ENCODE data around the gene WWP2. TPM values are rescaled to one million over a fixed set of nuclear protein-coding genes. Genes with fewer than 3 reads are reported as not detected.
"Not testable (repeated sequence)": the region's sequence is repeated elsewhere in the genome, so short reads cannot be mapped to it uniquely, and the experiment has no call there.

WWP2 gene
- total and polyA plus RNA-seq, 4 donors: 26.1 to 86.6 (median 43.4) TPM

DNA sequence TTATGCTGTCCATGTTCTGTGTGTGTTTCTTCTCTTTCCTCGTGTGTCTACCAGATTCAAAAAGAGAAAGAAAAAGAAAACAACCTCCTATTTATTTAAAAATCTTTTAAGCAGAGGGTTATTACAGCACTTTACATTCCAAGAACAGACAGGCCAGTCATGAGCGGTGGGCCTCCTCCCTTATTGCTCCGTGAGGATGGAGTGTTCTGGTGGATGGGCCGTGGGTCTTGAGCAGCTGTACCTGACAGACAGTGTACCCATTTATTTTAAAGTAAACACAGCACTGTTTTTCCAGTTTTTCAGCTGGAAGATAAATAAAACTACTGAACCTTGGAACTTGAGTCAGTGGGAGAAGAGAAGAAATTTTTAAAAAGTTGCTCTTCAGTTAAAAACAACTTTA, 52.4 kb downstream of the WWP2 start:
- H3K9me3 ChIP-seq (ENCODE audit: control insufficient read depth in 4 of 4, insufficient read depth in 3 of 4, low read length in 3 of 4): peaks cover 0 to 3% (median 0%) of the 10 kb centered on the region in 4 donors
- H3K27me3 ChIP-seq (ENCODE audit: control insufficient read depth in 3 of 3, insufficient read depth in 3 of 3, low read length in 2 of 3): no peaks in the 10 kb centered on the region
- no peak for ATAC-seq (ENCODE audit: insufficient read depth, low FRiP score)
- H3K9ac ChIP-seq (ENCODE audit: insufficient read depth in 1 of 2, low read length in 2 of 2): no peak overlapping the region
- WGBS, 2 donors: 67 to 86% methylated on average over 4 of the region's 4 CpGs
- no peak overlapping the region for H3K4me3 ChIP-seq
- H3K4me1 ChIP-seq (ENCODE audit: control insufficient read depth in 5 of 5, insufficient read depth in 5 of 5, low read length in 5 of 5): peaks cover 0 to 4% (median 0%) of the 10 kb centered on the region in 5 donors
- H3K36me3 ChIP-seq (ENCODE audit: control insufficient read depth in 4 of 4, insufficient read depth in 4 of 4, low read length in 4 of 4): peaks cover 0 to 17% (median 3%) of the 10 kb centered on the region in 4 donors
- no peak overlapping the region for H3K27ac ChIP-seq (ENCODE audit: low read depth in 1 of 2, low read length in 1 of 2)
- TF ChIP-seq, protein P1, sequence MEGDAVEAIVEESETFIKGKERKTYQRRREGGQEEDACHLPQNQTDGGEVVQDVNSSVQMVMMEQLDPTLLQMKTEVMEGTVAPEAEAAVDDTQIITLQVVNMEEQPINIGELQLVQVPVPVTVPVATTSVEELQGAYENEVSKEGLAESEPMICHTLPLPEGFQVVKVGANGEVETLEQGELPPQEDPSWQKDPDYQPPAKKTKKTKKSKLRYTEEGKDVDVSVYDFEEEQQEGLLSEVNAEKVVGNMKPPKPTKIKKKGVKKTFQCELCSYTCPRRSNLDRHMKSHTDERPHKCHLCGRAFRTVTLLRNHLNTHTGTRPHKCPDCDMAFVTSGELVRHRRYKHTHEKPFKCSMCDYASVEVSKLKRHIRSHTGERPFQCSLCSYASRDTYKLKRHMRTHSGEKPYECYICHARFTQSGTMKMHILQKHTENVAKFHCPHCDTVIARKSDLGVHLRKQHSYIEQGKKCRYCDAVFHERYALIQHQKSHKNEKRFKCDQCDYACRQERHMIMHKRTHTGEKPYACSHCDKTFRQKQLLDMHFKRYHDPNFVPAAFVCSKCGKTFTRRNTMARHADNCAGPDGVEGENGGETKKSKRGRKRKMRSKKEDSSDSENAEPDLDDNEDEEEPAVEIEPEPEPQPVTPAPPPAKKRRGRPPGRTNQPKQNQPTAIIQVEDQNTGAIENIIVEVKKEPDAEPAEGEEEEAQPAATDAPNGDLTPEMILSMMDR (IDR thresholded peaks at IDR 0.05; ENCODE audit: control extremely low read depth, extremely low read depth): no peak
- no peak for DNase-seq

DNA sequence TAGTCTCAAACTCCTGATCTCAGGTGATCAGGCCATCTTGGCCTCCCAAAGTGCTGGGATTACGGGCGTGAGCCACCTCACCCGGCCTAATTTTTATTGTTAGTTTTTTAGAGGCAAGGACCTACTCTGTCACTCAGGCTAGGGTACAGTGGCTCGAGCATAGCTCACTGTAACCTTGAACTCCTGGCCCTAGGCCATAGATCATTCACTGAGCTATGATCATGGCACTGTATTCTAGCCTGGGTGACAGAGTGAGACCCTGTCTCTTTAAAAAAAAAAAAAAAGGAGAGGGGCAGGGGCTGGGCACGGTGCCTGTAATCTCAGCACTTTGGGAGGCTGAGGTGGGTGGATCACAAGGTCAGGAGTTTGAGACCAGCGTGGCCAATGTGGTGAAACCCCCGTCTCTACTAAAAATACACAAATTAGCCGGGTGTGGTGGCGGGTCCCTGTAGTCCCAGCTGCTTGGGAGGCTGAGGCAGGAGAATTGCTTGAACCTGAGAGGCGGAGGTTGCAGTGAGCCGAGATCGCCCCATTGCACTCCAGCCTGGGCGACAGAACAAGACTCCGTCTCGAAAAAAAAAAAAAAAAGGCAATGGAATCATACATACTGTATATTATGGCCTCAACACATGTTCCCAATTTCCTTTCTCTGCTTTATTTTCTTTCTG, 53.2 kb downstream of the WWP2 start:
- H3K4me3 ChIP-seq; ATAC-seq (ENCODE audit: insufficient read depth, low FRiP score); H3K4me1 ChIP-seq (ENCODE audit: control insufficient read depth in 5 of 5, insufficient read depth in 5 of 5, low read length in 5 of 5); H3K9ac ChIP-seq (ENCODE audit: insufficient read depth in 1 of 2, low read length in 2 of 2); H3K27me3 ChIP-seq (ENCODE audit: control insufficient read depth in 3 of 3, insufficient read depth in 3 of 3, low read length in 2 of 3); DNase-seq; H3K9me3 ChIP-seq (ENCODE audit: control insufficient read depth in 4 of 4, insufficient read depth in 3 of 4, low read length in 3 of 4); H3K27ac ChIP-seq (ENCODE audit: low read depth in 1 of 2, low read length in 1 of 2): not testable (repeated sequence)
- WGBS, 2 donors: 89 to 95% methylated on average over 15 of the region's 15 CpGs
- peaks cover 0 to 13% (median 3%) of the 10 kb centered on the region in 4 donors for H3K36me3 ChIP-seq (ENCODE audit: control insufficient read depth in 4 of 4, insufficient read depth in 4 of 4, low read length in 4 of 4)

DNA sequence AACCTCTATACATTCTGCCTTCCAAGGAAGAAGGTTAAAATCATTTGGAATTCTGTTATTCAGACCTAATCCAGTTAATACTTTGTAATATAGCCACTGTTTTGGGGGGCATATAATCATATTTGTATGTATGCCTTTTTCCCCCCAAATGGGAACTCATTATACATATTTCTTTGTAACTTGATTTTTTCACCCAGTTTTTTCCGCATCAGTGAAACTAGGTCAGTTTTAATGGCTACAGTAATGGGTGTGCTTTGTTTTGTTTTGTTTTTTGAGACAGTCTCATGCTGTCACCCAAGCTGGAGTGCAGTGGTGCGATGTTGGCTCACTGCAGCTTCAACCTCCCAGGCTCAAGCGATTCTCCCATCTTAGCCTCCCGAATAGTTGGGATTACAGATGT, 54.9 kb downstream of the WWP2 start:
- 98 to 100% methylated on average over 4 of the region's 4 CpGs for WGBS, 2 donors
- no peak overlapping the region for H3K27ac ChIP-seq (ENCODE audit: low read depth in 1 of 2, low read length in 1 of 2)
- no peak for ATAC-seq (ENCODE audit: insufficient read depth, low FRiP score)
- no peak overlapping the region for H3K9ac ChIP-seq (ENCODE audit: insufficient read depth in 1 of 2, low read length in 2 of 2)
- peaks cover 0 to 13% (median 3%) of the 10 kb centered on the region in 4 donors for H3K36me3 ChIP-seq (ENCODE audit: control insufficient read depth in 4 of 4, insufficient read depth in 4 of 4, low read length in 4 of 4)
- H3K27me3 ChIP-seq (ENCODE audit: control insufficient read depth in 3 of 3, insufficient read depth in 3 of 3, low read length in 2 of 3): no peaks in the 10 kb centered on the region
- DNase-seq: no peak
- TF ChIP-seq, protein P1 (IDR thresholded peaks at IDR 0.05; ENCODE audit: control extremely low read depth, extremely low read depth): no peak
- peaks cover 0 to 3% (median 0%) of the 10 kb centered on the region in 4 donors for H3K9me3 ChIP-seq (ENCODE audit: control insufficient read depth in 4 of 4, insufficient read depth in 3 of 4, low read length in 3 of 4)
- peaks cover 0 to 8% (median 5%) of the 10 kb centered on the region in 5 donors for H3K4me1 ChIP-seq (ENCODE audit: control insufficient read depth in 5 of 5, insufficient read depth in 5 of 5, low read length in 5 of 5)
- H3K4me3 ChIP-seq: no peak overlapping the region

DNA sequence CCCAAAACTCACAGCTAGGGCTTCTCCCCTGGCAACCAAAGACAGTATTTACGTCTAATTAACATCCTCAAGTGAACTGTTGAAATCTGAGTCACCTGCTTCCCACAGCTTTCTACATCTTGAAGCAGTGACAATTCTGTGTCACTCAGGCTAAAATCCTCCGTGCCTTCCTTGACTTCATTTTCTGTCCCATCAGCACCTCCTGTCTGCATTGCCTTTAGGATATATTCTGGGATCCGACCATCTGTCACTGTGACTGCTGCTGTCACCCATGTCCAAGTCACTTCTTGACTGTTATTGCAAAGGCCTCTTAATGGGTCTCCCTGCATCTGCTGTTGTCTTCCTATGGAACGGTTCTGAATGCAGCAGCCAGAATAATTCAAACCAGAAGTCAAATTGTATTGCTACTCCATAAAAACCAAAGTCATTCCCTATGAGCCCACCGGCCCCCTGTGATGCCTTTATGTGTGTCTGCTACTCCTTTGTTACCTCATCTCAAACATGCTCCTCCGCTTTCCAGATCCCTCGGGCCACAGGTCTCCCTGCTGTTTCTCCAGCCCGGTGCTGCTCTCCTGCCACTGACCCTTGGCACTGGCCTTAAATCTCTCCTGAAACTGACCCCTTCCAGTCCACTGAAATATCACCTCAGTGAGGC, 56.9 kb downstream of the WWP2 start:
- Histone ChIP-seq H3K4me1 (ENCODE audit: control insufficient read depth in 5 of 5, insufficient read depth in 5 of 5, low read length in 5 of 5) (peaks cover 0 to 10% (median 7%) of the 10 kb centered on the region in 5 donors), H3K9me3 (ENCODE audit: control insufficient read depth in 4 of 4, insufficient read depth in 3 of 4, low read length in 3 of 4) (no peaks in the 10 kb centered on the region), H3K27me3 (ENCODE audit: control insufficient read depth in 3 of 3, insufficient read depth in 3 of 3, low read length in 2 of 3) (no peaks in the 10 kb centered on the region), H3K9ac (ENCODE audit: insufficient read depth in 1 of 2, low read length in 2 of 2) (no peak overlapping the region), H3K36me3 (ENCODE audit: control insufficient read depth in 4 of 4, insufficient read depth in 4 of 4, low read length in 4 of 4) (peaks cover 0 to 14% (median 3%) of the 10 kb centered on the region in 4 donors), H3K27ac (ENCODE audit: low read depth in 1 of 2, low read length in 1 of 2) (no peak overlapping the region), H3K4me3 (no peak overlapping the region)
- TF ChIP-seq, protein P1 (IDR thresholded peaks at IDR 0.05; ENCODE audit: control extremely low read depth, extremely low read depth): no peak
- no peak for ATAC-seq (ENCODE audit: insufficient read depth, low FRiP score)
- 92 to 94% methylated on average over 8 of the region's 8 CpGs for WGBS, 2 donors
- no peak for DNase-seq
